ENCODE results near the gene KCNK3.

KCNK3 gene

DNA sequence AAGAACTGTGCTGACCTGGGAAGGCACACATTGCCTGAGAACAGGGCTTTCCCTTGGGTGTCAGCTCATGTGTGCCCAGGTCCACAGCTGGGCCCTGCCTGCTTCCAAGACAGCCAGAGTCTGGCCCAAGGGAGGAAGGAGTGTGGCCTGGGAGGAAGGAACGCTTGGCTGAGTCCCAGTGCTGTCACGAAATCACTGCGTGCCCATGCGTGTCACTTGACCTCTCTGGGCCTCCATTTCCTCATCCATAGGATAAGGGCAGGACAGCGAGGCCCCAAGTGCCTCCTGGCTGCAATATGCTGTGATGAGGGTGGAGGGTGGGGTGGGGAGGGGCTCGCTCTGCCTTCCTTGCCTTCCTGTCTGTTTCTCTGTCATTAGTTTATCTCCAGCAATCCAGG lies 642 bp upstream of the KCNK3 start:
- no peak for DNase-seq (ENCODE audit: low read depth)

DNA sequence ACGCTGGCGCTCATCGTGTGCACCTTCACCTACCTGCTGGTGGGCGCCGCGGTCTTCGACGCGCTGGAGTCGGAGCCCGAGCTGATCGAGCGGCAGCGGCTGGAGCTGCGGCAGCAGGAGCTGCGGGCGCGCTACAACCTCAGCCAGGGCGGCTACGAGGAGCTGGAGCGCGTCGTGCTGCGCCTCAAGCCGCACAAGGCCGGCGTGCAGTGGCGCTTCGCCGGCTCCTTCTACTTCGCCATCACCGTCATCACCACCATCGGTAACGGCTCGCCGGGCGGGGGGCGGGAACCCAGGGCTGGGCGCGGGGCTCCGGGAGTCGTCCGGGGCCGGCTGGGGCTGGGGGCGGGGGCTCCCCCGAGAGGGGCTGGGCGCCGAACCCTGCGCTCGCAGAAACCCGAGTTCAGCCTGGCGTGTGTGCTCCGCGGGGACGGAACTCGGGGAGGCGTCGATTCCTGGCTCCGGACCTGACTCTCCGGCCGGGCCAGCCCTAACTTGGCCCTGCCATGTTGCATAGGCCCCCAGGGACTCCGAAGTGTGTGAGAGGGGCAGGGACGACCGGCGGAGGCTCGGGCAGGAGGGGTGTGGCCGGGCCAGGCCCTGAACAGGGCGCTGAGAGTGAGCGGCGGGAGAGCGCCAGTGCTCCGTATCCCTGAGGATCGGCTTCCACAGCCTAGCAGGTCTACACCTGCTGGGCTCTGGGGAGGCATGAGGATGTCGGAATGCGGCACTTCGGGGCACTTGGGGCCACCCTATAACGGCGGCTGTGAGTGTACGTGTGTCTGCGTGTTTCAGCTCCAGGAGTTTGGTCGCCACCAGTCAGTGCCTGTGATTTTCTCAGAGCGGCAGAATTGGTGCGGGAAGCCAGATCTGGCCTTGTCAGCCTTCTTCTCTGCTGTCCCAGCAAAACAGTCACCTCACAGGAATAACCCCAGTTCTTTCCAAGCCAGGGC lies 651 bp downstream of the KCNK3 start:
- no peak for DNase-seq (ENCODE audit: low read depth)

DNA sequence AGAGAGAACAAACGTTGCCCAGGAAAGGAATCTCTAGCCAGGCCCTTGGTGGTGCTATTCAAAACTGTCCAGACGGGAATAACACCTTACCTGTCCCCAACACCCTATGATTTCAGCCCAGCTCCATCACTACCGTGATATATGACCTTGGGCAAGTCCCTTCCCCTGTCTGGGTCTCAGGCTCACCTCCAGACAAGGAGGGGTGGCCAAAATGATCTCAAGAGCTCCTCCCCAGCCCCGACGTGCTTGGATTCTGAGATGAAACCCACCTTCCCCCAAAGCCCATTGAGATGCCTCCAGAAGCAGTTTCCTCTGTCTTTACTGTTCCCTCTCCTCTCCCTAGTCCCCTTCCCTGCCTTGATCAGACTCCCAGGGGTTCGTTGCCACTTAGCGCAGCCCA lies 1.5 kb downstream of the KCNK3 start:
- DNase-seq (ENCODE audit: low read depth), result no peak

DNA sequence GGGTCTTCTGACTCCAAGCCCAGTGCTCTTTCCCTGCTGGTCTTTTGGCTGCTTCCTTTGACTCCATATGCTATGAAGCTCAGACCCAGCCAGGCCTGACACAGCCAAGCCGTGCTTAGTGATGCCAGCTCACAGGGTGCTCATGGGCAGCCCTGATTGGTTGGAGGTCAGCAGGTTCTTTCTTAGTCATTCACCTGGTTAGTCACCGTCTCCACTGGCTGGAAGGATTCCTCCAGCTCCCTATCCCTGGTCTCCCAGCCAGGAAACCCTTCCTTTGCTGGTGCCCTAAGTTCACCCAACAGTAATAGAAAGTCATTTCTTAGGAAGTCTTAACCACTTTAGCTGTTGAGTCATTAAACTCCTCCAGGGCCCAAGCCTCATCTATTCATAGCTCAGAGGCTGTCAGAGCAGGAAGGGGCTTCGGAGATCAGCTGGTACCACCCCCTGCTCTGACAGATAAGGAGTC lies 3.9 kb downstream of the KCNK3 start:
- no peak for DNase-seq (ENCODE audit: low read depth)

DNA sequence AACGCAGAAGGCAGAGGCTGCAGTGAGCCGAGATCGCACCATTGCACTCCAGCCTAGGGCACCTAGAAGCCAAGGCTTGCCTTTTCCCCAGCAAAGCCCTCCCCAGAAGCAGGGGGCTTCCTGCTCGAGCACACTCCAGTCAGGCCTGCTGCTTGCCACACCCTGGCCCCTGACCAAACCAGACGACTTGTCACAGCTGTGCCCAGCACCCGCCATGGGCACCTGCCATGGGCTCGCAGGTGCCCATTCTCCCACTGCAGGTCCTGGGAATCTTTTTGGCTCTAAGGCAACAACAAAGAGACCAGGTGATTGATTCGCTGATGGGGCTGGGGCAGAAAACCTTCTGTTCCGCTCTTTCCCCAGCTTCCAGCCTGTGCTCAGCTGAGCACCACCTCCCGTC lies 4.9 kb downstream of the KCNK3 start:
- no peak for DNase-seq (ENCODE audit: low read depth)

DNA sequence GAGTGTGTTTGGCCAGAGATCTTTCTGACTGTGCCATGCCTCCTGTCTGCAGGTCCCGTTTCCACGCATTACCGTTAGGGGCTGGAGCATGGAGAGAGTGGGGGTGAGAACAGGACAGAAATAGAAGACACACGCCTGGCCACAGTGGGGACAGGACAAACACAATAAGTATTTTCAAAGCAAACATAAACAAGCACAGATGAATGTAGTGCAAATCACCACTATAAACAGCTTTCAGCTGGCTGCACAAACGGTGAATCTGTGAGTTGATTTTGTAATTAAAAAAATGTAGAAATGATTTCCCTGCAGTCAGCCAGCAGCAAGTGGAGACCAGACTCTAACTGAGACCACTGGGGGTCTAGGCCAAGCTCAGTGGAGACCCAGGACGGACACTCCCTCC lies 6.8 kb downstream of the KCNK3 start:
- DNase-seq (ENCODE audit: low read depth), result no peak

DNA sequence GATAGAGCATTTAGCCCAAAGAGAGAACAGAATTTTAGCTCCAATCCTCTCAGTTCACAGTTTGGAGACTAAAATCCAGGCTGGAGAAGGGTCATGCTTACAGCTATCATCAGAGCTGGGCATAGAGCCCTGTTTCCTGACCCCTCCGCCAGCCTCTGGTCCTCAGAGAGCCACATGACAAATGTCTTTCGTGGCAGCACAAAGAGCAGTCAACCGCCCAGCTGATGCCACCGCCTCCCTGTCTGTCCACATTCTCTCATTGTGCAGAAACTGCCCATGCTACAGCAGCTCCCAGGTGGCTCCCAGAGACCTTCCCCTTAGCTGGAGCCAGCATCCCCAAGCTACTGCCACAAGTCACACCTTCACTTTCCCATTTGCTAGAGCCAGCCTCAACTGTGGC lies 7.6 kb downstream of the KCNK3 start:
- DNase-seq (ENCODE audit: low read depth), result no peak

DNA sequence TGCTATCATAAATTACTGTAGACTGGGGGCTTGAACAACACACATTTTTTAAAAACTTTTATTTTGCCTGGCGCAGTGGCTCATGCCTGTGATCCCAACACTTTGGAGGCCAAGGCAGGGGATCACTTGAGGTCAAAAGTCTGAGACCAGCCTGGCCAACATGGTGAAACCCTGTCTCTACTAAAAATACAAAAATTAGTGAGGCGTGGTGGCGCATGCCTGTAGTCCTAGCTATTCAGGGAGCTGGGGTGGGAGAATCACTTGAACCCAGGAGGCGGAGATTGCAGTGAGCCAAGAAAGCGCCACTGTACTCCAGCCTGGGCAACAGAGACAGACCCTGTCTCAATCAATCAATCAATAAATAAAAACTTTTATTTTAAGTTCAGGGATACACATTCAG lies 9.1 kb downstream of the KCNK3 start:
- no peak for DNase-seq (ENCODE audit: low read depth)

DNA sequence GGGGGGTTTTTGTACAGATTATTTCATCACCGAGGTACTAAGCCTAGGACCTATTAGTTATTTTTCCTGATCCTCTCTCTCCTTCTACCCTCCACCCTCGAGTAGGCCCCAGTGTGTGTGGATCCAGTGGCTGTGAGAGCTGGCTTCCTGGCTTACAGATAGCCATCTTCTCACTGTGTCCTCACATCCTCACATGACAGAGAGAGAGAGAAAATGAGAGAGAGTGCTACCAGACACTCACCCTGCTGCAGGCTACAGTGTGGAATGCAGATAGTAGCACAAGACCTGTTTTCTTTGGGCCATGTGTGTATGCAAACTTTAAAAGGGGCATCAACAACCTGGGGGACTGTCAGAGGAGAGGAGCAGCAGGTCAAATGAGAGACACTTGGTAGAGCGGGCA lies 9.5 kb downstream of the KCNK3 start:
- no peak for DNase-seq (ENCODE audit: low read depth)

DNA sequence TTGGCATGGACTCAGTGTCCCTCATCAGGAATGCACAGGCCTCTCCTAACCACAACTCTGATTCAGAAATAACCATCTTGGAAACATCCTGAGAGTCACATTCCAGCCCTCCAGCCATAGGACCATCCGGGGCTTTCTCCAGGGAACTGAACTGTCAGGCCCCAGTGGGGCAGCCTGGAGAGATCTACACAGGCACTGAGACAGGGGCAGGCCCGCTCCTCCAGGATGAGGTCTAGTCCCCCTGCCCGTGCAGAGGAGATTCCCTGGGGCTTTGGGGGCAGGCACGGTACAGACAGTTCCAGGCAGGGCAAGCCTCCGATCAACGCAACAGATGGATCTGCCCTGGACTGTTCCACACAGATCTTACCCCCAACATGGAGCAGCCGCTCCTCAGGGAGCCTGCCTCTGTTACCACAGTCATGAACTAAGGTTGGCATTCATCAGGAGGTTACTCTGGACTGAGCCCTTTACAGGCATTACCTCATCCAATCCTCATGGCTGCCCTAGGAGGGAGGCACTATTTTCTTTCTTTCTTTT lies 12.0 kb downstream of the KCNK3 start:
- no peak for DNase-seq (ENCODE audit: low read depth)

DNA sequence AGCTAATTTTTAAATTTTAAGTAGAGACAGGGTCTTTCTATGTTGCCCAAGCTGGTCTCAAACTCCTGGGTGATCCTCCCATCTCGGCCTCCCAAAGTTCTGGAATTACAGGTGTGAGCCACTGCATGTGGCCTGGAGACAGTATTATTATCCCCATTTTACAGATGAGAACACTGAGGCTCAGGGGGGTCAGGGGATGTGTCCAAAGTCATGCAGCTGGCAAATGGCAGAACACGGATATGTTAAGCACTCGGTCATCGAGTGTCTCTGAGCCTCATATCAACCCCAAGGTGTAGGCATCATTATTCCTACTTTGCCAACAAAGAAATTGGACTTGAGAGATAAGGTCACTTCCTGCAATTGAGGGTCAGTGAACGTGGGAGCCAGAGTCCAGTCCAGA lies 12.6 kb downstream of the KCNK3 start:
- no peak for DNase-seq (ENCODE audit: low read depth)

DNA sequence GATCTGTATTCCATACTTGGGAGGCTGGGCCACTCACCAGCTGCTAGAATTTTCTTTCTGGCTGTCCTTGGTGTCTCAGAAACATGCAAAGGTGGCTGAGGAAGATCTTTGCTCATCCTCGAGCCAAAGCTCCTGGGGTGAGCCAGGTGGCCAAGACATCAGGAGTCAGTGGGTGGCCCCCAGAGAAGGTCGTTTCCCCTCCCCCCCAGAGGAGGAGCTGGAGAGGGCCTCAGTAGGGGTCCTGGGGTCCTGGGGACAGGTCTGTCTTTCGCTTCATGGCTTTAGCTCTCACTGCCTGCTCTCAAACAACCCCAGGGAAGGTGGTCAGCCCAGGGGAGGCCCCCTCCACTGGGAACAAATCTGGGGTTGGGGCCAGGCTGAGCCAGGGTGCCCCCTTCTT lies 13.6 kb downstream of the KCNK3 start:
- no peak for DNase-seq (ENCODE audit: low read depth)

DNA sequence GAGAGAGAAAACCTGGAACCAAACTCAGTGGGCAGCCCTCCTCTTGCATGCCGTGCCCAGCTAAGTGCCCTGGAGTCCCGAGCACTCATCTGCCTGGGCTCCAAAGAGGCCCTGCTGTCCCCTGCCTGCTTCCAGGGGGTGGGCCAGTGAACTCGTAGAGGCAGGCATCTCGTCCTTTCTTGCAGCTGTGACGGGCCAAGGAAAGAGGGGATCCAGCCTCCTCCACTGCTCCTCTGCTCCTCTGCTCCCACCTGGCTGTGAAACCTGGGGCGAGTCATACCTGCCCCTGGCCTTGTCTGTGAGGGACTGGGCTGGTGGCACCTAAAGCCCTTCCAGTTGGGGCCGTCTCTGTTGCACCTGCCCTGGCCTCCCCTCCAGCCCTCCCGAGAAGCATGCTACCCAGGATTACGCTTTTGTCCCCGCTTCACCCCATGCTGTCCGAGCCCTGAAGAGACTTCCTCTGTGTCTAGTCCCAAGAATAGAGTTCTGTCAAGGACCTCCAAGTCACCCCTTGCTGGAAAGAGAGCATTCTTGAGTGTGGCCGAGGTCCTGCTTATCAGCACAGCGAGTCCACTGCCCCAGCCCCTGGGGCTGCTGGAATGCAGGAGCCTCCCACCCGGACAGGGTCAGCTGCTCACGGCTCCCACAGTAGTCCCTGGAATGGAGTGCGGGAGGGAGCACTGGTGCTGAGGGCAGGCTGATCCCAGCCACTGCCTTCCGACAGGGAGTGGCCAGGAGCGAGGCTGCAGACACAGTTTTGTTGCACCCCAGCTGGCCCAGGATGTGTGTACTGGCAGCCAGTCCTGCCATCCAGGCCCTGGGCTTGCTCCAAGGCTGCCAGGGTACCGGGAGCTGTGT lies 14.3 kb downstream of the KCNK3 start:
- no peak for DNase-seq (ENCODE audit: low read depth)

DNA sequence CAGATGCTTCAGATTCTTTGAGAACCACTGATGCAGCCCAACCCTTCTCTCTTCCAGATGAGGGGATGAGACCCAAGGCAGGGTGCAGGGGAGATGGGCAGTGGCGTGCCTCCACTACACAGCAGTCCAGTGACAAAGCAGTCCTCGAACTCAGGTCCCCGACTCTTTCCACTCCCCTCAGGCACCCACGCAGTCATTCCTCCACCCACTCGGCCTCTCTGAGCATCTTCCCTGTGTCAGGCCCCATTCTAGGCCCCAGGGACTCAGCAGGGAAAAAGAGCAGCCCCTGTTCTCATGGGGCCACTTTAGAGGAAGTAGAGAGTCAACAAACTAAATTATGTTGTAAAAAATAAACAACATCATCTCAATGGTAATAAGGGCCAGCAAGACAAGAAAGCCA lies 15.2 kb downstream of the KCNK3 start:
- no peak for DNase-seq (ENCODE audit: low read depth)

DNA sequence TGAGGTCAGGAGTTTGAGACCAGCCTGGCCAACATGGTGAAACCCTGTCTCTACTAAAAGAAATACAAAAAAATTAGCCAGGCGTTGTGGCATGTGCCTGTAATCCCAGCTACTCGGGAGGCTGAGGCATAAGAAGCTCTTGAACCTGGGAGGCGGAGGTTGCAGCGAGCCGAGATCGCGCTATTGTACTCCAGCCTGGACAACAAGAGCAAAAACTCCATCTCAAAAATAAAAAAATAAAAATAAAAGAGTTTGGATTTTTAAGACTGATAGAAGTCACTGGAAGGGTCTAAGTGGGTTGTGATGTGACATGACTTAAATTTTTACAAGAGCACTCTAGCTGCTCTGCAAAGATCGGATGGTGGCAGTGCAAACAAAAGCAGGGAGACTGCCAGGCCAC lies 15.9 kb downstream of the KCNK3 start:
- DNase-seq (ENCODE audit: low read depth), result no peak

DNA sequence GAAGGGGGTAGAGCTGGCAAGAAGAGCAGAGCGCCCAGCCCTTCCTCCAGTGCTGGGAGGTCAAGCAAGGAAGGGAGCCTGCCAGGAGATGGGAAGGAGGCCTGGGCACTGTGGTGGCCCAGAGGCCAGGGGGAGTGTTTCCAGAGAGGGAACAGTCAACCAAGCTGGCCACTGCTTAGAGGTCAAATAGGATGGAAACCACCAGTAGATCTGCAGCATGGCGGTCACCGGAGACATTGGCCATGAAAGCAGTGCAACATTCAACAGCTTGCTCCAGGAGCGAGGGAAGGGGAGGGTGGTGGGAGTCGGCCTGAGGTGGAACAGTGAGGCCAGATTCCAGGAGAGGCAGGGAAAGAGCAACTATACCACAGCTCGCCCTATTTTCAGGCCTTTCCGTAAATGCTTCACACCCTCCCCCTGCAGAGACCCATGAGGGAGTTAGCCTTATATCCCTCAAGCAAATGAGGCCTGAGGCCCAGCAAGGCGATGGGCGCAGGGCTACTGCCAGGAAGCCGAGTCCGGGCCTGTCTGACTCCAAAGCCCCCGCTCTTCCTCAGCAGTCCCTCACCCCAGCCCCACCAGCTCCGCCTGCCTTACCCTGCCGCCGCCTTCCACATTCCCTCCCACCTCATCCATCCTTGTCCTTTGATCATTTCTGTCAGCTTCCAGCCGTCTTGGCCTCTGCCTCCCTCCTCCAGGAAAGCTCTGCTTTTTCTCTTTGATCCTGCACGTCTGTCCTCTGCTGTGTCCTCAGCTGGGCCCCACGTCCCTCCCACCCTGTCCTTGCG lies 17.0 kb downstream of the KCNK3 start:
- DNase-seq (ENCODE audit: low read depth), result no peak

DNA sequence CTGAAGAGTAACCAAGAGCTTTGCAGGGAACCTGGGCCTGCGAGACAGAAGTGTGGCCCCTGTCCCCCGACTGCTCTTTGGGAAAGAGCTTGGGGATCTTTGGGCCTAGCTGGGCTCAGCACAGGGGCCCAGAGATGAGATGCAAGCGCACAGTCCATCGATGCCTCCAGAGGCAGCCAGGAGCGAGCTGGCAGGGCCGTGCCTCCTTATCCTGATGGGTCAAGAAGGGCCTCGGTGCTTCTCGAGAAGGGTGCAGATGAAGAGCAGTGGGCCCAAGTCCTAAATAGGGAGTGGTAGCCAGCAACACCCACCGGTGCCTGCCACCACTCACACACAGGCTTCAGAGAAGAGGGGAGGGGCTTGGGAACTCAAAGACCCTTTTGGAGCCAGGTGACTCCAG lies 17.6 kb downstream of the KCNK3 start:
- DNase-seq (ENCODE audit: low read depth), result no peak

DNA sequence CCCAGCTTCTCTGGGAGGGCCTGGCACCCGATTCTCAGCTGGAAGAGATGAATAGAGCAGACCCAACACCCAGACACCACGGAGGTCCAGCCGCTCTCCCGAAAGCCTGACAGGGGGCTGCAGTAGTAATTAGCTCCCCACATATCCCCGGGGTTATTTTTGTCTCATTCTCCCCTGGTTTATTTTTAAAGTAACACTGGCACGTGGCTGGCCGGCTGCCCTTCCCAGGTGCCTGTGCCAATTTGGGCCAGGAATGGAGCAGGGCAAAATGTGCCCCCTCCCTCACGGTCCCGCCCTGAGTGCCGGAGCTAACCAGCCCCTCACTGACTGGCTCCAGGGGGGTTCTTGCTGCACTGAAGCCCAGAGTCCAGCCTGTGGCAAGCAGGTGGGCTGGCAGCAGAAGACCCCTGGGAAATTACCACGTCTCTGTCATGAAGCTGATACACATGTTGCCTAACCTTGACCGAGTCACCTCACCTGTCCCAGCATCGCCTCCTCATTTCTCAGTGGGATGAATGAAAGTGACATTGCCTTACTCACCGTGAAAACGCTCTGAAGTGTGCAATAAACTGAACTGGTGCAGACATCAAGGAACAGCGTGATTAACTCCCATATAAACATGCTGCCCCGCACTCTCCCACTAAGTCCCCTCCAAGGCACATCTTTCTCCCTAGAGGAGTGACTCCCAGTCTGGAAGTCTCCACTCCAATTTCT lies 18.4 kb downstream of the KCNK3 start:
- DNase-seq (ENCODE audit: low read depth), result no peak

DNA sequence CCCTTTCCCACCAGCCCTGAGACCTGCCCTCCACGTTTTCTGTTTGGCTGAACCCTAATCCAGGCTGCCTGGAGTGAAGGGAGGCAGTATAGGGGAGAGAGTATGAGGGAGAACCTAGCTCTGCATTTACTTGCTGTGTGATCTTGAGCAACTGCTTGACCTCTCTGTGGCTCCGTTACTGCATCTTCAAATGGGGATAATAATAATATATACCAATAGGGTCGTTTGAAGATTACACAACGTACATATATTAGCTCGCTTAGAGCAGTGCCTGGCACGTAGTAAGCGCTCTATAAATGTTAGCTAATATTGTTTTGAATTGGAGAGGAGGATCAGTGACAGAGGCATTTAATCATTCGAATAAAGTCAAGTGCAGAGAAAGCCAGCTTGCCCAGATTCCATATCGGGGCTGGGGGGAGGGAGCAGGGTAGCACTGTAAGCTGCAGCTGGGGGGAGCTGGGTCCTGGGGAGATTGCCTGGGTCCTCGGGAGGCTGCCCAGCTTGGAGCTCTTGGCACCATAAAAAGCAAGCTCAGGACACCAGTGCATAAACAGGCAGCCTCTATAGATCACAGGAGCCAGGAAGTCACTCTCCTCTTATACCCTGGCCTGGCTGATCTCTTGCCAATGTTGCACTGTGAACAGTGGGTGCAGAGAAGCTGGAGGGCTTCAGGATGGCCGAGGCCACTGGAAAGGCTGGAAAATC lies 19.1 kb downstream of the KCNK3 start:
- no peak for DNase-seq (ENCODE audit: low read depth)

Data from activated T-cell treated with anti-CD3 and anti-CD28 coated beads for 1 hour (primary cell).